ENCODE measurements around the gene MUC5B. TPM values are rescaled to one million over a fixed set of nuclear protein-coding genes. Genes with fewer than 3 reads are reported as not detected.

MUC5B gene
- total RNA-seq, 1 experiment from 2014 or later = not detected

DNA sequence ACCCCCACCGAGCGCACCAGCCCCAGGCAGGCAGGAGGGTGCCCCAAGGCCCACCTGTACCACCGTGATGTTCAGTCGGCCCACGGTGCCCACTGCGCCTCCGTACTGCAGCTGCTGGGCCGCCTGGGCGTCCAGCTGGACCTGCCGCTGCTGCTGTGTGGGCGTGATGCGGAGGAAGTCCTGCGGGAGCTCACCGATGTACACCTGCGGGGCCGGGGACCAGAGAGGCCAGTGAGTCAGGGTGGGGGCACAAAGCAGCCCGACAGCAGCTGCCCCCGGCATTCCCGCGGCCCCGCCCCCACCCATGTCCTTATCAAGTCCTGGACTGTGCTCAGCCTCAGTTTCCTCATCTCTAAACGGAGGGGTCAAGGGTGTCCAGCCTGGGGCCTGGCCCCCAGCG, 72.7 kb downstream of the MUC5B start:
- CTCF ChIA-PET = no interaction called here
- Histone ChIP-seq H3K27me3 (replicated peaks; ENCODE audit: insufficient read depth, low read depth, low read length, poor library complexity) (no peaks in the 10 kb centered on the region), H3K36me3 (ENCODE audit: insufficient read depth, low read length, poor library complexity, severe bottlenecking) (no peaks in the 10 kb centered on the region), H3K9me3 (ENCODE audit: low read depth, low read length, poor library complexity, severe bottlenecking) (no peaks in the 10 kb centered on the region), H3K27ac (ENCODE audit: low read depth, low read length, poor library complexity, severe bottlenecking) (no peak overlapping the region), H3K4me3 (ENCODE audit: low read depth, low read length, poor library complexity, severe bottlenecking) (no peak overlapping the region), H3K4me1 (ENCODE audit: insufficient read depth, low read length, poor library complexity, severe bottlenecking) (no peaks in the 10 kb centered on the region)
- BruUV-seq (replicated peaks) = no TSS peak
- intact Hi-C loops (cut with micrococcal nuclease; ENCODE audit: unreplicated experiment) = no loop called here
- POLR2A ChIA-PET (ENCODE audit: low non-redundant PET) = no interaction called here
- TF ChIP-seq EZH2 (IDR thresholded peaks at IDR 0.05; ENCODE audit: borderline replicate concordance, low read depth, low read length, poor library complexity, severe bottlenecking) (no peak), CTCF (conservative IDR thresholded peaks at IDR 0.05; ENCODE audit: low read depth, low read length) (no peak)
- DNase-seq (ENCODE audit: low spot score) = no peak

- Histone ChIP-seq H3K36me3 (ENCODE audit: insufficient read depth, low read length, poor library complexity, severe bottlenecking) (no peaks in the 10 kb centered on the region), H3K4me1 (ENCODE audit: insufficient read depth, low read length, poor library complexity, severe bottlenecking) (no peaks in the 10 kb centered on the region), H3K9me3 (ENCODE audit: low read depth, low read length, poor library complexity, severe bottlenecking) (no peaks in the 10 kb centered on the region), H3K4me3 (ENCODE audit: low read depth, low read length, poor library complexity, severe bottlenecking) (no peak overlapping the region), H3K27ac (ENCODE audit: low read depth, low read length, poor library complexity, severe bottlenecking) (no peak overlapping the region), H3K27me3 (replicated peaks; ENCODE audit: insufficient read depth, low read depth, low read length, poor library complexity) (no peaks in the 10 kb centered on the region)
- POLR2A ChIA-PET (ENCODE audit: low non-redundant PET) = no interaction called here
- CTCF ChIA-PET = no interaction called here
- DNase-seq (ENCODE audit: low spot score) = no peak
- intact Hi-C loops (cut with micrococcal nuclease; ENCODE audit: unreplicated experiment) = no loop called here
- BruUV-seq (replicated peaks) = no TSS peak
- TF ChIP-seq EZH2 (IDR thresholded peaks at IDR 0.05; ENCODE audit: borderline replicate concordance, low read depth, low read length, poor library complexity, severe bottlenecking) (no peak), CTCF (conservative IDR thresholded peaks at IDR 0.05; ENCODE audit: low read depth, low read length) (no peak)
Measured at GRCh38 chr11:1296287-1296686, 73.4 kb downstream of the MUC5B start.

- no peak for TF ChIP-seq EZH2 (IDR thresholded peaks at IDR 0.05; ENCODE audit: borderline replicate concordance, low read depth, low read length, poor library complexity, severe bottlenecking)
- H3K27ac ChIP-seq (ENCODE audit: low read depth, low read length, poor library complexity, severe bottlenecking) = no peak overlapping the region
- no TSS peak for BruUV-seq (replicated peaks)
- intact Hi-C loops (cut with micrococcal nuclease; ENCODE audit: unreplicated experiment) = no loop called here
- H3K4me3 ChIP-seq (ENCODE audit: low read depth, low read length, poor library complexity, severe bottlenecking) = no peak overlapping the region
- no peaks in the 10 kb centered on the region for H3K4me1 ChIP-seq (ENCODE audit: insufficient read depth, low read length, poor library complexity, severe bottlenecking)
- H3K36me3 ChIP-seq (ENCODE audit: insufficient read depth, low read length, poor library complexity, severe bottlenecking) = no peaks in the 10 kb centered on the region
- H3K27me3 ChIP-seq (replicated peaks; ENCODE audit: insufficient read depth, low read depth, low read length, poor library complexity) = no peaks in the 10 kb centered on the region
- ChIA-PET CTCF (no interaction called here), POLR2A (ENCODE audit: low non-redundant PET) (no interaction called here)
- no peak for DNase-seq (ENCODE audit: low spot score)
- H3K9me3 ChIP-seq (ENCODE audit: low read depth, low read length, poor library complexity, severe bottlenecking) = no peaks in the 10 kb centered on the region
Measured at GRCh38 chr11:1297011-1297575, 74.2 kb downstream of the MUC5B start.
